Caco-2 (cell line): ENCODE measurements around the gene CCDC148. TPM values are rescaled to one million over a fixed set of nuclear protein-coding genes. Genes with fewer than 3 reads are reported as not detected.

Experiments used
- BruUV-seq: library from RNA; stranded (reverse); fragments of 400-500 nt; replicated peaks from 2 replicates; lab custom pipeline; 2021; lab: Mats Ljungman, UMichigan
- CTCF ChIA-PET: fragments of 300-600 bp; sonication (Branson Sonifier 250); formaldehyde crosslinking; loops from one replicate; lab custom pipeline; 2022; ENCODE audit warnings: antibody characterized with exemption; lab: Charles Lee
- POLR2A ChIA-PET: fragments of 300-600 bp; sonication (Branson Sonifier 250); formaldehyde crosslinking; loops from one replicate; lab custom pipeline; 2022; ENCODE audit warnings: antibody characterized with exemption; lab: Charles Lee
- DNase-seq, 2 experiments: peaks; one replicate each; pipeline versions ENCODE4 v3.0.0 to v3.0.0-alpha.2; 2020 to 2022
- H3K27me3 ChIP-seq: replicated peaks from 2 replicates; pipeline ENCODE4 v1.6.0; 2011; ENCODE audit warnings: low read length; ENCODE audit not compliant: control insufficient read depth, insufficient read depth
- H3K36me3 ChIP-seq: 2 replicates; pipeline ENCODE4 v1.5.1; 2011; ENCODE audit warnings: low read length; ENCODE audit not compliant: control insufficient read depth, insufficient read depth
- H3K4me1 ChIP-seq: fragments of 250-450 bp; sonication (Bioruptor Pico); 2 replicates; pipeline ENCODE4 v1.5.1; 2020; ENCODE audit warnings: mild to moderate bottlenecking
- H3K4me3 ChIP-seq: 2 replicates; pipeline ENCODE4 v1.5.1; 2011; ENCODE audit warnings: low read depth, mild to moderate bottlenecking, control low read depth, low read length
- H3K9me3 ChIP-seq: fragments of 250-450 bp; sonication (Bioruptor Pico); 2 replicates; pipeline ENCODE4 v1.5.1; 2020; ENCODE audit warnings: mild to moderate bottlenecking, moderate library complexity
- H3K27ac Mint-ChIP-seq: one replicate; pipeline ENCODE4 v1.8.0; 2022; ENCODE audit warnings: mixed read lengths; ENCODE audit not compliant: unreplicated experiment
- H3K27me3 Mint-ChIP-seq: one replicate; pipeline ENCODE4 v1.8.0; 2022; ENCODE audit warnings: mixed read lengths; ENCODE audit not compliant: insufficient read depth, unreplicated experiment
- H3K36me3 Mint-ChIP-seq: one replicate; pipeline ENCODE4 v1.8.0; 2022; ENCODE audit warnings: mild to moderate bottlenecking, mixed read lengths; ENCODE audit not compliant: insufficient read depth, unreplicated experiment
- H3K4me1 Mint-ChIP-seq: one replicate; pipeline ENCODE4 v1.8.0; 2022; ENCODE audit warnings: low read depth, mixed read lengths; ENCODE audit not compliant: unreplicated experiment
- H3K4me3 Mint-ChIP-seq: one replicate; pipeline ENCODE4 v1.8.0; 2022; ENCODE audit warnings: mild to moderate bottlenecking, moderate library complexity, mixed read lengths; ENCODE audit not compliant: unreplicated experiment
- H3K9me3 Mint-ChIP-seq: one replicate; pipeline ENCODE4 v1.8.0; 2022; ENCODE audit warnings: mixed read lengths; ENCODE audit not compliant: unreplicated experiment
- intact Hi-C: fragments of 100-400 bp; cut with micrococcal nuclease; formaldehyde crosslinking; loops from one replicate; pipeline ENCODE4 v1.10.0; 2022; ENCODE audit not compliant: unreplicated experiment
- total RNA-seq: library from RNA; stranded (reverse); gene quantifications from 2 replicates; pipeline ENCODE4 v1.2.3, GENCODE V29; 2022
- TF ChIP-seq, protein P1 (sequence below), 2 experiments: fragments of 200-600 bp in 1 of 2; IDR thresholded peaks; 1 replicate in 1 of 2; 2 replicates in 1 of 2; pipeline versions ENCODE4 v1.5.1 to v1.8.0; 2011 to 2022; ENCODE audit warnings: antibody characterized with exemption in 1 of 2, control low read depth in 1 of 2, inconsistent platforms in 1 of 2, low read depth in 1 of 2, low read length in 1 of 2, mild to moderate bottlenecking in 1 of 2, moderate library complexity in 1 of 2; ENCODE audit not compliant: insufficient read depth in 1 of 2, severe bottlenecking in 1 of 2, unreplicated experiment in 1 of 2

Gene CCDC148
- total RNA-seq, 1 experiment from 2014 or later, result 6.3 TPM

DNA sequence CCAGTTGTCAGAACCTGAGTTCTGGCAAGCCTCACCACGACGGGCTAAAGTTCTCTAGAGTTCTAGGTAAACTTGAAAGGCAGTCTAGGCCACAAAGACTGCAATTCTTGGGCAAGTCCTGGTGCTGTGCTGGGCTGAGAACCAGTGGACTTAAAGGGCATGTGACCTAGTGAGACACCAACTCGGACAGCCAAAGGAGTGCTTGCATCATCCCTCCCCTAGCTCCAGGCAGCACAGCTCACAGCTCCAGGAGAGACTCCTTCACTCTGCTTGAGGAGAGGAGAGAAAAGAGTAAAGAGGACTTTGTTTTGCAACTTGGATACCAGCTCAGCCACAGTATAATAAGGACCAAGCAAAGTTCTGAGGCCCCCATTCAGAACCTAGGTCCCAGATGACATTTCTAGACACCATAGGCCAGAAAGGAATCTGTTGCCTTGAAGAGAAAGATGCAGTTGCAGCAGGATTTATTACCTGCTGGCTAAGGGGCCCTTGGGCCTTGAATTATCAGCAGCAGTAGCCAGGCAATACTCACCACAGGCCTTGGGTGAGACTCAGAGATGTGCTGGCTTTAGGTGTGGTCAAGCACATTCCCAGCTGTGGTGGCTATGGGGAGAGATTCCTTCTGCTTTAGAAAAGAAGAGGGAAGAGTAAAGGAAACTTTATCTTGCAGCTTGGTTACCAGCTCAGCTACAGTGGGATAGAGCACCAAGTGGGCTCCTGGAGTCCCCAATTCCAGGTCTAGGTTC, 303.1 kb downstream of the CCDC148 start:
- Histone ChIP-seq H3K27me3 (no peaks in the 10 kb centered on the region), H3K4me3 (no peak overlapping the region), H3K9me3 (no peaks in the 10 kb centered on the region), H3K4me1 (peaks cover 17% of the 10 kb centered on the region), H3K36me3 (no peaks in the 10 kb centered on the region)
- intact Hi-C loops, result no loop called here
- peaks cover 9% of the 10 kb centered on the region for H3K4me1 Mint-ChIP-seq
- CTCF ChIA-PET, result no interaction called here
- DNase-seq, result no peak
- BruUV-seq, result no TSS peak
- no peaks in the 10 kb centered on the region for H3K27me3 Mint-ChIP-seq
- peak overlapping the region; percentile 32 for H3K27ac Mint-ChIP-seq
- no peak overlapping the region for H3K4me3 Mint-ChIP-seq
- H3K9me3 Mint-ChIP-seq, result peaks cover 21% of the 10 kb centered on the region
- POLR2A ChIA-PET, result no interaction called here
- peaks cover 7% of the 10 kb centered on the region for H3K36me3 Mint-ChIP-seq
- TF ChIP-seq, protein P1, sequence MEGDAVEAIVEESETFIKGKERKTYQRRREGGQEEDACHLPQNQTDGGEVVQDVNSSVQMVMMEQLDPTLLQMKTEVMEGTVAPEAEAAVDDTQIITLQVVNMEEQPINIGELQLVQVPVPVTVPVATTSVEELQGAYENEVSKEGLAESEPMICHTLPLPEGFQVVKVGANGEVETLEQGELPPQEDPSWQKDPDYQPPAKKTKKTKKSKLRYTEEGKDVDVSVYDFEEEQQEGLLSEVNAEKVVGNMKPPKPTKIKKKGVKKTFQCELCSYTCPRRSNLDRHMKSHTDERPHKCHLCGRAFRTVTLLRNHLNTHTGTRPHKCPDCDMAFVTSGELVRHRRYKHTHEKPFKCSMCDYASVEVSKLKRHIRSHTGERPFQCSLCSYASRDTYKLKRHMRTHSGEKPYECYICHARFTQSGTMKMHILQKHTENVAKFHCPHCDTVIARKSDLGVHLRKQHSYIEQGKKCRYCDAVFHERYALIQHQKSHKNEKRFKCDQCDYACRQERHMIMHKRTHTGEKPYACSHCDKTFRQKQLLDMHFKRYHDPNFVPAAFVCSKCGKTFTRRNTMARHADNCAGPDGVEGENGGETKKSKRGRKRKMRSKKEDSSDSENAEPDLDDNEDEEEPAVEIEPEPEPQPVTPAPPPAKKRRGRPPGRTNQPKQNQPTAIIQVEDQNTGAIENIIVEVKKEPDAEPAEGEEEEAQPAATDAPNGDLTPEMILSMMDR (IDR thresholded peaks at IDR 0.05; ENCODE audit: insufficient read depth in 1 of 2, low read depth in 1 of 2, low read length in 1 of 2, severe bottlenecking in 1 of 2, unreplicated experiment in 1 of 2), result no peak

DNA sequence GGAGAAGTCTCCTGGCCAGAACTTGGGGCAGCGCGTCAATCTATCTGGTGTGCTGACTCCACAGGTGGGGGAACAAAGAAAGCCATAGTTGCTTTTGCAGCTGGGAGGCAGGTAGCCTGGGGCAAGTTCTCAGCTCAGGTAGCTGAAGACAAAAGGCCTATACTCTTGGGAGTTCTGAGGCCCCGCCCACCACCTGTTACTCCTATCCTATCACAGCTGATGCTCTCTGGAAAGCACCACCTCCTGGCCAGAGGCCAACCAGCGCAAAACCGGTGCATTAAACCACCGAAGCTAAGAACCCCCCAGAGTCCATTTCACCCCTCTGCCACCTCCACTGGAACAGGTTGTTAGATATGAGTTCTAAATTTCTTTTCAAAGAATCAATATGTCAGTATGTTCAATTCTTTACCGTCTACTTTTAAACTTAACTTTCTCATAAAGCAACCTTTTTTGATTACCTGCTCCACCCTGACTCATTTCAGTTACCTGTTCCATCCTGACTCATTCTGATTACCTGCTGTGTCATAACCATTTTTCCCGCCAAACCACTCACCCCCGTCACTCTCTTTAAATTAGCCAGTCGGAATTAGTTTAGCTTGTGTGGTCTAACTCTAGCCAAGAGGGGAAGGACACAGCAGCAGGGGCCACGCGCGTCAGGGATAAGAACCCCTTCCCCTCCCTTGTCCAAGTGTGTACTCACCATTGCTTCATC, 311.5 kb downstream of the CCDC148 start:
- peak in 1 of 2 experiments; percentile 51 for DNase-seq
- Mint-ChIP-seq H3K27me3 (no peaks in the 10 kb centered on the region), H3K4me3 (no peak overlapping the region), H3K9me3 (peaks cover 27% of the 10 kb centered on the region), H3K4me1 (peaks cover 32% of the 10 kb centered on the region), H3K27ac (no peak overlapping the region), H3K36me3 (no peaks in the 10 kb centered on the region)
- Histone ChIP-seq H3K27me3 (no peaks in the 10 kb centered on the region), H3K9me3 (no peaks in the 10 kb centered on the region; the same call in 1 of the 2 replicates), H3K4me3 (no peak overlapping the region), H3K36me3 (no peaks in the 10 kb centered on the region), H3K4me1 (peaks cover 31% of the 10 kb centered on the region)
- BruUV-seq, result no TSS peak
- TF ChIP-seq, protein P1 (IDR thresholded peaks at IDR 0.05; ENCODE audit: insufficient read depth in 1 of 2, low read depth in 1 of 2, low read length in 1 of 2, severe bottlenecking in 1 of 2, unreplicated experiment in 1 of 2), result no peak
- ChIA-PET POLR2A (no interaction called here), CTCF (no interaction called here)
- intact Hi-C loops, result no loop called here

DNA sequence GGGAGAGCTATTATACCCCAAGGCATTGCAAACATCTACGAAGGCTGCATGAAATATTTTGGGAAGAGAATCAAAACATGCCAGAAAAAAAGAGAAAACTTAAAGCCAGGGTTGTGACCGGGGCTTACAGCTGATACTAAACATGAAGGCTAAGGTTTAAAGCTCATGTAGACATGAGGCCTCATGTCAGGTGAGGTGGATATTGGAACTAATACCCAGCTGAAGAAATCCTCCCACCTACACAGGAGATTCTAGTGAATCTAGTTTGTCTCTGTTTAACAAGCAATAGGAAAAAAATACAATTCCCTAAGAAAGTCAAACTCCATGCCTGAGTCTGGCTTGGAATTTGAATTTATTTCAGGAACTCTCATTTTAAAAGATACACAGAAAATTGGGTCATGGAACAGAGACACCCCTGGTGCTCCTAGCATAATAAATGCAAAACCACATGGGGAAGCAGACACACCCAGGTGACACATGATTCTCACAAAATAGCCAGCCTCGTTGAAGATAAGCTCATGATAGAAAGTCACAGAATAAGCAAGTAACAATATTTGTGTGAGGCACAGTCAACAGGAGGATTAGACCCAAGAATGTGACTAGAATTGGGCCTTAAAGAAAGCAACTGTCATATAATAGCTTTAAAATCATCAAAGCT, 312.7 kb downstream of the CCDC148 start:
- Mint-ChIP-seq H3K4me3 (no peak overlapping the region), H3K9me3 (peaks cover 25% of the 10 kb centered on the region), H3K27ac (peak overlapping the region; percentile 66), H3K36me3 (no peaks in the 10 kb centered on the region), H3K27me3 (no peaks in the 10 kb centered on the region), H3K4me1 (peaks cover 32% of the 10 kb centered on the region)
- H3K9me3 ChIP-seq, result no peaks in the 10 kb centered on the region; the same call in 1 of the 2 replicates
- no peaks in the 10 kb centered on the region for H3K36me3 ChIP-seq
- BruUV-seq, result no TSS peak
- ChIA-PET POLR2A (no interaction called here), CTCF (interaction anchor here (1.0 to 1.9 kb wide), 2 partner anchors 12 to 15 kb away, joined by 3 to 4 read pairs; no protein-coding TSS in a partner anchor)
- DNase-seq, result no peak
- H3K4me1 ChIP-seq, result peaks cover 31% of the 10 kb centered on the region
- no peak overlapping the region for H3K4me3 ChIP-seq
- no peaks in the 10 kb centered on the region for H3K27me3 ChIP-seq
- TF ChIP-seq, protein P1 (IDR thresholded peaks at IDR 0.05; ENCODE audit: insufficient read depth in 1 of 2, low read depth in 1 of 2, low read length in 1 of 2, severe bottlenecking in 1 of 2, unreplicated experiment in 1 of 2), result no peak
- intact Hi-C loops, result loop anchor here (1.0 to 2.0 kb wide), 4 partner anchors 13 to 41 kb away; no protein-coding TSS in a partner anchor
